ENCODE results near the gene TSHR.

DNA sequence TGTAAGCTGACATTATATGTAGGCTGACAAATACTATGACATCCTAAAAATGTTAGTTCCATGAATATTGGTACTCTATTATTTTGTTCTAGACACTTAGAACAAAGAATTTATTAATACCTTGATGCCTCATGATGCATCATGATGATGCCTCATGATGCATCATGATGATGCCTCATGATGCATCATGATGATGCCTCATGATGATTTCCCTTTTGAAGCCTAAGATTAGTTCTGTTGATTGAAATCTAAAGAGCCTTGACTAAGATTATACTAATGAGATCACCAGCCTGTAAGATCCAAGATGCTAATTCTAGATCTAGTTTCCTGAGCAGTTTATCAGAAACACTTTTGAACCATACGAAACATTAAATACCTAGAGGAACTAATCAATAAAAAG, 9.2 kb upstream of the TSHR start:
- TF ChIP-seq CTCF (IDR thresholded peaks at IDR 0.05; ENCODE audit: poor library complexity) (no peak), EZH2 (IDR thresholded peaks at IDR 0.05; ENCODE audit: borderline replicate concordance) (no peak), EZH2phosphoT487 (IDR thresholded peaks at IDR 0.05; ENCODE audit: low read depth, severe bottlenecking, unreplicated experiment) (no peak)
